Stimulated activated CD8-positive, alpha-beta memory T cell treated with anti-CD3 and anti-CD28 coated beads, Interleukin-7, amount 100 ng/mL, for 24 hours (primary cell): Measurements from ENCODE around the gene ZFP57.

Source experiments
- DNase-seq: peaks from one replicate; pipeline ENCODE4 v3.0.0-alpha.2; 2020; ENCODE audit warnings: low read depth

The ZFP57 gene

DNA sequence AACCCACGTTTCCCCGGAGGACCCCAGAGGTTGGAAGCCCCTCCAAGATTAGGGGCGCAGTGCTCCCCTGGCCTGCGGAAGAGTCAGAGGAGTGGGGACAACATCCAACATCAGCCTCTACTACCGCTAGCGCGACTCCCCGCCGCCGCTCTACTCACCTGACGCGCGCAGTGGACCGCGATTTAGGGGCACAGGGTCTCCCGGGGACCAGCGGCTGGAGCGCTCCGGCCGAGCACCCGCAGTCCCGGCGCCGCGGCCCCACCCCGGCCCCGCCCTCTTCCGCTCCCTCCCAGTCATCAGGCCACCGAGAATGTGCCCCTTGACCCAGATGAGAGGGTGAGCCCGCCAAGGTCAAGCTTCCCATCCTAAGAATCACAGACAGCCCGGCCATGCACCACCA is at the start of gene ZFP57:
Gene ZFP57 (minus strand): TSS at position 249 of the 400 bp plus-strand sequence. CDS start 4,149 bp downstream, outside the sequence.
- DNase-seq, result no peak

DNA sequence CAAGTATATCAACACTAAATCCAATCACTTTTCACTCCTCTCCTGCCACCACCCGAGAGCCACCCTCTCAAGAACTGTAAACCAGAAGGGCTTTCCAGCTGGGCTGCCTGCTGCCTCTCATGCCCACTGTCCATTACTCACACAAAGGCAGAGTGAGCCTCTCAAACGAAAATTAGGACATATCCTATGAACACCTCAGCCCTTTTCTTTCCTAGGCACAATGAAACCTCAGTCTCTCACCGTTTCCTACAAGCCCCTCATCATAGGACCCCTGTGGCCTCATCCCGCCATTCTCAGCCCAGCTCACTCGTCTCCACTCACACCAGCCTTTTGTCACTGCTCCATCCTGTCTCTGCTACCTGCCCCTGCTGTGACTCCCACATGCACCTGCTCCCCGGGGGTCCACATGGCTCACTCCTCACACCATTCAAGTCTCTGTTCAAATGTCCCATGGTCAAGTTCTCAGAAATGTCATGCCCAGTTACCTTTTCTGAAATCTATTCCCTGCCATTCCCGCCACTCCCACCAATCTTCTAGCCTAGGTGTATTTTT is 49.7 kb upstream of the ZFP57 start:
- DNase-seq, result no peak

DNA sequence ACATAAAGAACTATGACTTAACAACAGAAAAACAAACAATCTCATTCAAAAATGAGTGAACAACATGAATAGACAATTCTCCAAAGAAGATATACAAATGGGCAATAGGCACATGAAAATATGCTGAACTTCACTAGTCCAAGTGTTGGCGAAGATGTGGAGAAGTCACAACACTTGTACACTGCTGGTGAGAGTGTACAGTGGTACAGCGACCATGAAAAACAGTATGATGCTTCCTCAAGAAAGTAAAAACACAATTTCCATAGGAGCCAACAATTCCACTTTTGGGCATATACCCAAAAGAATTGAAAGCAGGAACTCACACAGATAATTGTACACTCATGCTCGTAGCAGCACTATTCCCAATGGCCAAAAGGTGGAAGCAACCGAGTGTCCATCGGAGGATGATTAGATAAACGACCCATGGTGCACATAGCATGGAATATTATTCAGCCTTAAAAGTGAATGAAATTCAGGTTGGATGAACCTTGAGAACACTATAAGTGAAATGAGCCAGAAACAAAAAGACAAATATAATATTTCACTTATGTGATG is 48.9 kb upstream of the ZFP57 start:
- DNase-seq, result no peak

DNA sequence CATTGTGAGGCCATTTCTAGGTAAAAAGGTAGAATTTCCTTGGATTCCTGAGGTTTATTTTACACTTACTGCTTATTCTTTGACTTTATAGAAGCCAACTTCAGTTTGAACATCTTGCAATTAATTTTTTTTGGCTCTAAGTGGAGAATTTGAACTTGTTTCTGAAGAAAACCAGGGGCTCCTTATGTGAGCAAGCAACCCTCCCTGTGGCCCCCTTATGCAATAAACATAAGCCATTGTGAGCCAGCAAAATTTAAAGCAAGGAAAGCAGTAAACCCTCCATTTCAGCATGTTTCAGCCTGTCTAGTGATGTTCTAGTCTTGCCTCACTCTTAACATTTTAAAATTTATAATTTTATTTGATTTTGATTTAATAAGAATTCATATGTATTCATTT is 47.9 kb upstream of the ZFP57 start:
- no peak for DNase-seq

DNA sequence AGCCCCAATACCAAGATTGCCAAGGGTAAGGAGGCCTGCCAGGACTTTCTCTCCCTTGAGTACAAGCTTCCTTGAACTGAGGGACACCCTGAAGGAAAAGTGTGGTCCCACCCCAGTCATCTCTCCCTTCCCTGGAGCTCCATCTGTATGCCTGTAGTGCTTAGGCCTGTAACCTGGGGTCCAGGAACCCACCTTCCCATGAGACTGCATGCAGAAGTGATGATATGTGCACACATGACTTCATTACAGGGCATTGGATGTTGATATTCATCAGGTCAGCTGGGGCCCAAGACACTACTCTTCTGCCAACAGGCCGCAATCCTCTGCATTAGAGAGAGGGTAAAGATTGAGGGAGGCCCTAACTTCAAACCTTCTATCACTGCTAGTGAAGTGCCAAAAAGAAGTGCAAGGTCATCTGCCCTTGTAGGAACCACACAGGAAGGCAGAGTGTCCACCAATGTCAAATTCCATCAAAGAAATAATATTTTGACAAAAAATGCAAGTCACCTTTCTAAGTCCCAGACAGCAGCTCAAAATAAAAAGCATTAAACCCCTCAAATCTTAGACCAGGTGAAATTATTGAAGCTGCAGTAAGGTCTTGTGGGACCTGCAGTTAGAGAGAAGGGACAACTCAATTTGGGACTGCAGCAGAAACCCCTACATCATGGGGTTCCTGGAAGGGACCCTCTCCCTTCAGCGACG is 47.4 kb upstream of the ZFP57 start:
- DNase-seq, result no peak

DNA sequence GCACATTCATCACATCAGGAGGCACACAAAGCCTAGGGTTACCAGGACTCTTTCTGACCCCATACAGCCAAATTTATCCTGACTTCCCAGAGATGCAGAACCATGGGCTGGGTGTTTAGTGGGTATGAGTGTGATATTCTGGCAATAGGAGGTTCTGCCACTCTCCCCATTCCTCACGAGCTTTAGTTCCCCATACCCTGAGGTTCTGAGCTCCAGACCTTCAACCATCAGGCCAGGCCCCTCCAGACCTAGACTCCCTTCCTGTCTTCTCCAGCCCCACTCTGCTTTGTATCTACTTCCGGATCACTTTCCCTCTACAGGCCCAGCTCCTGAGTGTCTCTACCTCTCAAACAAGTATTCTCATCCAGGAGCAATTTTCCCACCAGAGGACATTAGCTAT is 46.7 kb upstream of the ZFP57 start:
- no peak for DNase-seq

DNA sequence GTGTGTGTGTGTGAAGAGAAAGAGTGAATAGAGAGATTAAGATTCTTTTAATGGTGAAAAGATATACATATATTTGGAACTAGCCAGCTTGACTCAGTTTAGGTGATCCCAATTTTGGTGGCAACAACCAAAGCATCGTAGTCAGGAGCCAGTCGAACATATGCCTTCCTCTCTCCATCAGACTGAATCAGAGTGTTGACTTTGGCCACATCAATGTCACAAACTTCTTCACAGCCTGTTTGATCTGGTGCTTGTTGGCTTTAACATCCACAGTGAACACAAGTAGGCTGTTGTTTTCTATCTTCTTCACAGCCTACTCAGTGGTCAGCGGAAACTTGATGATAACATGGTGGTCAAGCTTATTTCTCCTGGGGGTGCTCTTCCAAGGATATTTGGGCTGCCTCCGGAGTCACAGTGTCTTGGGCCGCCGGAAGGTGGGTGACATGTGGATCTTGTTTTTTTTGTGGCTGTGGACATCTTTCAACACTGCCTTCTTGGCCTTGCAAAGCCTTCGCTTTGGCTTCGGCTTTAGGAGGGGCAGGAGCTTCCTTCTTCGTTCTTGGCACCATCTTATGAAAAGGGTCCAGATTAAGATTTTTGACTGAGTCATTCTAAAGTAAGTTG is 45.7 kb upstream of the ZFP57 start:
- no peak for DNase-seq

DNA sequence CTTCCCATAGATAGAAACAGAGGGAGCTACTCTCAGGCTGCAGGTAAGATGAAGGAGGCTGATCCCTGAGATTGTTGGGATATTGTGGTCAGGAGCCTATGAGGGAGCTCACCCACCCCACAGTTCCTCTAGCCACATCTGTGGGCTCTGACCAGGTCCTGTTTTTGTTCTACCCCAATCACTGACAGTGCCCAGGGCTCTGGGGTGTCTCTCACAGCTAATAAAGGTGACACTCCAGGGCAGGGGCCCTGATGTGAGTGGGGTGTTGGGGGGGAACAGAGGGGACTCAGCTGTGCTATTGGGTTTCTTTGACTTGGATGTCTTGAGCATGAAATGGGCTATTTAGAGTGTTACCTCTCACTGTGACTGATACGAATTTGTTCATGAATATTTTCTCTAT is 45.0 kb upstream of the ZFP57 start:
- DNase-seq, result no peak

DNA sequence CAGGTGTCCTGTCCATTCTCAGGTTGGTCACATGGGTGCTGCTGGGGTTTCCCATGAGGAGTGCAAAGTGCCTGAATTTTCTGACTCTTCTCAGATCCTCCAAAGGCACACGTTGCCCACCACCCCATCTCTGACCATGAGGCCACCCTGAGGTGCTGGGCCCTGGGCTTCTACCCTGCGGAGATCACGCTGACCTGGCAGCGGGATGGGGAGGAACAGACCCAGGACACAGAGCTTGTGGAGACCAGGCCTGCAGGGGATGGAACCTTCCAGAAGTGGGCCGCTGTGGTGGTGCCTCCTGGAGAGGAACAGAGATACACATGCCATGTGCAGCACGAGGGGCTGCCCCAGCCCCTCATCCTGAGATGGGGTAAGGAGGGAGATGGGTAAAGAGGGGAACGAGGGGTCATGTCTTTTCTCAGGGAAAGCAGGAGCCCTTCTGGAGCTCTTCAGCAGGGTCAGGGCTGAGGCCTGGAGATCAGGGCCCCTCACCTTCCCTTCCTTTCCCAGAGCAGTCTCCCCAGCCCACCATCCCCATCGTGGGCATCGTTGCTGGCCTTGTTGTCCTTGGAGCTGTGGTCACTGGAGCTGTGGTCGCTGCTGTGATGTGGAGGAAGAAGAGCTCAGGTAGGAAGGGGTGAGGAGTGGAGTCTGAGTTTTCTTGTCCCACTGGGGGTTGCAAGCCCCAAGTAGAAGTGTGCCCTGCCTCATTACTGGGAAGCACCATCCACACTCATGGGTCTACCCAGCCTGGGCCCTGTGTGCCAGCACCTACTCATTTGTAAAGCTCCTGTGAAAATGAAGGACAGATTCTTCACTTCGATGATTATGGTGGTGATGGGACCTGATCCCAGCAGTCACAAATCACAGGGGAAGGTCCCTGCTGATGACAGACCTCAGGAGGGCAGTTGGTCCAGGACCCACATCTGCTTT is 44.3 kb upstream of the ZFP57 start:
- no peak for DNase-seq

DNA sequence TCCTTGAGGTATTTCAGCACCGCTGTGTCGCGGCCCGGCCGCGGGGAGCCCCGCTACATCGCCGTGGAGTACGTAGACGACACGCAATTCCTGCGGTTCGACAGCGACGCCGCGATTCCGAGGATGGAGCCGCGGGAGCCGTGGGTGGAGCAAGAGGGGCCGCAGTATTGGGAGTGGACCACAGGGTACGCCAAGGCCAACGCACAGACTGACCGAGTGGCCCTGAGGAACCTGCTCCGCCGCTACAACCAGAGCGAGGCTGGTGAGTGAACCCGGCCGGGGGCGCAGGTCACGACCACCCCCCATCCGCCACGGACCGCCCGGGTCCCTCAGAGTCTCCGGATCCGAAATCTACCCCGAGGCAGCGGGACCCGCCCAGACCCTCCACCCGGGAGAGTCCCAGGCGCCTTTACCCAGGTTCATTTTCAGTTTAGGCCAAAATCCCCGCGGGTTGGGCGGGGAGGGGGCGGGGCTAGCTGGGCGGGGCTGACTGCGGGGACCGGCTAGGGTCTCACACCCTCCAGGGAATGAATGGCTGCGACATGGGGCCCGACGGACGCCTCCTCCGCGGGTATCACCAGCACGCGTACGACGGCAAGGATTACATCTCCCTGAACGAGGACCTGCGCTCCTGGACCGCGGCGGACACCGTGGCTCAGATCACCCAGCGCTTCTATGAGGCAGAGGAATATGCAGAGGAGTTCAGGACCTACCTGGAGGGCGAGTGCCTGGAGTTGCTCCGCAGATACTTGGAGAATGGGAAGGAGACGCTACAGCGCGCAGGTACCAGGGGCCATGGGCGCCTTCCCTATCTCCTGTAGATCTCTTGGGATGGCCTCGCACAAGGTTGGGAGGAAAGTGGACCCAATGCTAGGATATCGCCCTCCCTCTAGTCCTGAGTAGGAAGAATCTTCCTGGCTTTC is 43.0 kb upstream of the ZFP57 start:
- peak; percentile 64 for DNase-seq

DNA sequence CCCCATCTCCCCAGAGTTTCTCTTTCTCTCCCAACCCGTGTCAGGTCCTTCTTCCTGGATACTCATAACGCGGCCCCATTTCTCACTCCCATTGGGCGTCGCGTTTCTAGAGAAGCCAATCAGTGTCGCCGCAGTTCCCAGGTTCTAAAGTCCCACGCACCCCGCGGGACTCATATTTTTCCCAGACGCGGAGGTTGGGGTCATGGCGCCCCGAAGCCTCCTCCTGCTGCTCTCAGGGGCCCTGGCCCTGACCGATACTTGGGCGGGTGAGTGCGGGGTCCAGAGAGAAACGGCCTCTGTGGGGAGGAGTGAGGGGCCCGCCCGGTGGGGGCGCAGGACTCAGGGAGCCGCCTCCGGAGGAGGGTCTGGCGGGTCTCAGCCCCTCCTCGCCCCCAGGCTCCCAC is 42.3 kb upstream of the ZFP57 start, which contains the start of gene HLA-F:
Gene HLA-F (plus strand): TSS at position 173 of the 404 bp plus-strand sequence. CDS start 30 bp downstream, at position 203.
- DNase-seq, result peak; percentile 55

DNA sequence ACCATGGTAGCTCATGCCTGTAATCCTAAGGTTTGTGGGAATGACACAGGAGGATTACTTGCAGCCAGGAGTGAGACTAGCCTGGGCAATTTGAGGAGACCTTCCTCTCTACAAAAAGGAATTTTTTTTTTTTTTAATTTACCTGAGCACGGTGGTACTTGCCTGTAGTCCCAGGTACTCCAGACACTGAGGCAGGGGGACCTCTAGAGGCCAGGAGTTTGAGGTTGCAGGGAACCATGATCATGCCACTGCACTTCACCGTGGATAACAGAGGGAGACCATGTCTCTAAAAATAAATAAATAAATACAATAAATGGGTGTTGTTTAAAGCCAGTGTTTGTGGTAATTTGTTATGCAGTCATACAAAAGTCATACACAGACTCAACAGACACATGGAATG is 39.9 kb upstream of the ZFP57 start:
- DNase-seq, result no peak

DNA sequence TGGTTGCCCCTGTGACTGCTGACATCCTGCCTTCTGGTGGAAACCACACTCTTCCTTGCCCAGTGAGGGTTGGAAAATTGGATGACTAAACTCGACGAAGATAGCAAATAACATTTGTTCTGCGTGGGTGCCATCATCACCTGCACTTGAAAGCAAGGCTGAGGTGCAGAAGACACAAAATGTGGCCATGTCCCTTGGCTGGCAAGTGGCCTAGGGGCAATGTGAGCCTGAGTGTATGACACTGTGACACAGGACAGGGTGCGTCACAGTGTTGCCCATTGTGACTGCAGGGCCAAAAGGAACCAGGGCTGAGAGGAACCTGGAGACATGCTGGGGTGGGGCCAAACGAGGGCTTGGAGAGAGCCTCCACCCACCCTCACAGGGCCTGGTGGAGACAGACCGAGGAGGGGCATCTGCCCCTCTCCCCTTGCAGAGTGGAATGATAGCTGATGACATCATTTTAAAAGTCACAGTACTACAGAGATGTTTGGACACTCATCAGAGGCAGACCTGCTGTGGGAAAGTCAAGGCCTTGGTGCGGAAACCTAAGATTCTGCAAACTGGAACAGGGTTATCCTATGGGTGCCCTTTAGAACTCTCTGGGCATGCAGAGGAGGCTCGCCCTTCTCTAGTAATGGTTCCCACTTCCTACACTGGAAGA is 29.5 kb upstream of the ZFP57 start:
- DNase-seq, result no peak

DNA sequence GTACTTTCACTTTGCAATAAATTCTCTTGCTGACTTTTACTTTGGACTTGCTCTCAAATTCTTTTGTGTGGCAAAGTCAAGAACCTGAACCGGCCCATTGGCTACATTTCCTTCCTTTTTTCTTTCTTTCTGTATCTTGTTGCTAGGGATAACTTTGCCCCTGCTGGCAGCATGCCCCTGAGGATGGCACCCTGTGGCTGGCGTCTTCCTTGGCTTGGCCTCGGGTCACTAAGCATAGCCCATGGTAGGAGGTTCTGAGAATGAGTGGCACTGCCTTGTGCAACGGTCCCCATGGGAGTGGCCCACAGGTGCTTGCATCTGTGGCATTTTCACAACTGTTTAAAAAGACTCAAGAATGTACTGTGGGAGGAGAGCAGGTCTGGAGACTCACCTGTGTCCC is 28.2 kb upstream of the ZFP57 start:
- no peak for DNase-seq

DNA sequence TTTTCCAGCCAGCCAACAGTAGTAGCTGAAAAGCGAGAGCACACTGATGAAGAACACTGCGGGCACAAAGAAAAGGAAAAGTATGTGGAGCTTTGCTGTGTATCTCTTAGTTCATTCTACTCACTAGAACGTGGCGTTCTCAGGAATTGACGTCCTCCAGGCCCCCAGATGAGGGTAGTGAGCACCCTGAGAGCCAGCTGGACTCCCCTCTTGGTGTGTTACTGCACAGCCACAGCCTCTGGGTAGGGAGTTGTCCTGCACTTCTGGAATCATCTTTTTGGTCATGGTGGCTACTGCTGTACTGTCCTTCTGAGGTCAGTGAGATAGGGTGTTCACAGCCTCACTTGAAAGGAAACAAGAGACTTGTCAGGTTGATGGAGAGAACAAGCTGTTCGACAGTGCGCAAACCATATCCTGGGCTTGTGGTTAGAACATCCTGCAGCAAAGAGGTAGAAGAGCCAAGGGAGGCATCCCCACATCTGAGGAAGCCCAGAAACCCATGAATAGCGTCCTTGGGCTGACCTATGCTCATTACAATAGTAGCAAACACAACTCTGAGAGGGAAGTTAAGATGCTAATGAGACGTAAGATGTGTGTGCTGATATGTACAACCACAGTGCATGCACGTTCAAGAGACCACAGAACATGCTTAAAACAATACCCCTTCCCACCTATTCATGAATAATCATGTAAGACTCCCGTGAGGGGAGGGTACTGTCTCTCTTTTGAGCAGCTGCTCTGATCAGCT is 27.7 kb upstream of the ZFP57 start:
- no peak for DNase-seq

DNA sequence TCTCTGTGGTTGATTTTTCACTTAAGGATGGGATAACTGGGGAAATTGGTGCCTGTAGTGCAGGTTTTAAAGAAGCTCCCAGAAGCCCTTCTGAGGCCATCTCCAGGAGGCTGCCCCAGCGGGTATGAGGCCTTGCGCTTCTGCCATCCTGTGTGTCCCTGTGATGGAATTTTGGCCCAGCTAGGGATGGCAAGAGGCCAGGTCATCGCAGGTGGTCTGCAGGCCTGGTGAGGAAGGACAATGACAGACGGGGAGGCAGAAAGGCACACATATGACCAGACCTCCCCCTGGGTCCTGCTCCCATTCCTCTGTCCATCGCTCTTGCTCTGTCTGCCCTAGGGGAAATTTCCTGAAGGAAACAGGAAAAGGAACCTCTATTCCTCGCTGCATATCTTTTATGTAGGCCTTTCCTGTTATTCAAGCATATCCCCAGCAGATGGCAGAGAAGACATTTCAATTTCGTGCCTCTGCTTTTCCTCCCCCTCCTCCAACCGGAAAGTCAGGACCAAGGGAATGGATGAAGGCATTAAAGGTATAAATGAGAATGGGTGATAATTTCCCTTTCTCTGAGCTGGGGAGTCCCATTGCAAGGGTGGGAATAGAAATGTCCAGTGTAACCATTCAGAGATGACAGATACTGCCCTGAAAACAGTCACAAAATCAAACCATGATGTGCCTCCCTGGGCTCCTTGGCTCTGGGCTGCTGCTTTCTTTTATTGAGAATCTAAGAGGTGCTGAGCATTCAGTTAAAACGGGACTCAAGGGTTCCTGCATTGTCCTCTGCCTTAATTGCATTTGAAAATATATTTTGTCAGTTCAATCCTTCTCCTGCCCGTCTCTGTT is 24.7 kb upstream of the ZFP57 start:
- DNase-seq, result no peak

DNA sequence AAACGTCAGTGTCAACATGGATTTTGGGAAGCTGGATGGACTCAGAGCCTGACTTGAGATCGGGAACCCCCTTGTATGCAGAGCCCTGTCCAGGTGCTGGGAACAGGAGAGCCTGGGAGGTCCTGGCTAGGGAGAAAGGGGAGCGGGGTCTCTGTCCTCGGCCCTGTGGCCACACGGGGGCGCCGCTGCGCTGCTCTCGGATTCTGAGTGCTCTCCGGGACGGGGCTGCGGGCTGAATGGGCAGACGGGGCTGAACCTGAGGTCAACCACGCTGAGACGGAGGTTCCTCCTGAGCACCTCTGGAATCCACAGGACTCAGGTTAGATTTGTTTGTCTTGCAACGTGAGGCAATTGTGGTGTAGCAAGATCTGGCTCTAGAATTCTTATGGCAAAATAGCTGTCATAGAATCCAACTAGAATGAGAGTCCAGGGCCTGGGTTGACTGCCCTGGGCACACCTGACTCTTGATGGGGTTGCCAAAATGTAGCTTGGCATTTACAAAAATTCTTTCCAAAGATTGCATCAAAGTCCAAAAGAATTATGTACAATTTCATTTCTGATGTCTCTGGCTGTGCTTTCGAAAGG is 21.7 kb upstream of the ZFP57 start:
- peak; percentile 59 for DNase-seq
